Smooth muscle cell (in vitro differentiated cells): ENCODE data around the gene BRI3BP. TPM values are rescaled to one million over a fixed set of nuclear protein-coding genes. Genes with fewer than 3 reads are reported as not detected.
"Not testable (repeated sequence)": the region's sequence is repeated elsewhere in the genome, so short reads cannot be mapped to it uniquely, and the experiment has no call there.

ENCODE experiments used
- DNase-seq: peaks from one replicate; lab custom pipeline; 2025; ENCODE audit not compliant: unreplicated experiment; lab: John Stamatoyannopoulos, UW
- H2AFZ ChIP-seq: fragments of 200-600 bp; sonication (generic); 2 replicates; pipeline ENCODE4 v1.6.0; 2016; ENCODE audit warnings: antibody characterized with exemption, low read depth, mild to moderate bottlenecking
- H3F3A ChIP-seq: fragments of 200-600 bp; sonication (generic); 2 replicates; pipeline ENCODE4 v1.6.0; 2017; ENCODE audit warnings: antibody characterized with exemption, low read depth
- H3K27ac ChIP-seq: fragments of 200-600 bp; sonication (generic); 2 replicates; pipeline ENCODE4 v1.5.1; 2016; ENCODE audit warnings: low read depth, mild to moderate bottlenecking
- H3K27me3 ChIP-seq: fragments of 200-600 bp; sonication (generic); 2 replicates; pipeline ENCODE4 v1.6.1; 2016; ENCODE audit warnings: low read depth, mild to moderate bottlenecking
- H3K36me3 ChIP-seq: fragments of 200-600 bp; sonication (generic); 2 replicates; pipeline ENCODE4 v1.5.1; 2016; ENCODE audit warnings: low read depth
- H3K4me1 ChIP-seq: fragments of 200-600 bp; sonication (generic); 2 replicates; pipeline ENCODE4 v1.5.1; 2016; ENCODE audit warnings: low read depth
- H3K4me2 ChIP-seq: fragments of 200-600 bp; sonication (generic); 2 replicates; pipeline ENCODE4 v1.6.0; 2016; ENCODE audit warnings: mild to moderate bottlenecking
- H3K4me3 ChIP-seq: fragments of 200-600 bp; sonication (generic); 2 replicates; pipeline ENCODE4 v1.5.1; 2016; ENCODE audit warnings: mild to moderate bottlenecking
- H3K79me2 ChIP-seq: fragments of 200-600 bp; sonication (generic); 2 replicates; pipeline ENCODE4 v1.6.0; 2016; ENCODE audit warnings: low read depth, mild to moderate bottlenecking
- H3K9ac ChIP-seq: fragments of 200-600 bp; sonication (generic); 2 replicates; pipeline ENCODE4 v1.6.0; 2016; ENCODE audit warnings: low read depth
- H3K9me3 ChIP-seq: fragments of 200-600 bp; sonication (generic); replicated peaks from 2 replicates; pipeline ENCODE4 v1.5.1; 2016; ENCODE audit warnings: low read depth
- H4K20me1 ChIP-seq: fragments of 200-600 bp; sonication (generic); 2 replicates; pipeline ENCODE4 v1.6.0; 2016; ENCODE audit warnings: low read depth
- CTCF ChIP-seq: fragments of 200-600 bp; sonication (generic); IDR thresholded peaks from 2 replicates; pipeline ENCODE4 v1.5.1; 2017; ENCODE audit warnings: borderline replicate concordance, mild to moderate bottlenecking, antibody characterized with exemption; ENCODE audit not compliant: insufficient read depth, poor library complexity, severe bottlenecking
- WGBS: methylation state at CpG from one replicate; pipeline ENCODE4 v1.1.7; 2016; ENCODE audit warnings: low lambda C conversion rate; 5-methylcytosine and 5-hydroxymethylcytosine counted together
- polyA plus RNA-seq: library from polyadenylated mRNA; unstranded; fragments of >200 nt; fragmentation: Nextera tagmentation; extraction: Ambion mirVana; gene quantifications from 2 replicates; pipeline ENCODE4 v1.2.1, GENCODE V29; 2016
- total RNA-seq: library from RNA; depleted of rRNA; stranded (reverse); fragments of >200 nt; gene quantifications from 2 replicates; pipeline ENCODE4 v1.2.3, GENCODE V29; 2014

Gene BRI3BP
- total and polyA plus RNA-seq, 2 experiments from 2014 or later, result 1.2 to 1.8 TPM

GRCh38 chr12:125070661-125071390 is 77.4 kb downstream of the BRI3BP start:
- peaks cover 12% of the 10 kb centered on the region for H3K79me2 ChIP-seq

GRCh38 chr12:125071456-125071855 is 78.0 kb downstream of the BRI3BP start:
- H3K9ac ChIP-seq, result no peak overlapping the region
- H3K79me2 ChIP-seq, result peaks cover 8% of the 10 kb centered on the region
- H3K4me1 ChIP-seq, result no peaks in the 10 kb centered on the region
- no peak for DNase-seq
- no peak overlapping the region for H3K4me2 ChIP-seq
- no peaks in the 10 kb centered on the region for H3K9me3 ChIP-seq
- H3K36me3 ChIP-seq, result no peaks in the 10 kb centered on the region
- no peaks in the 10 kb centered on the region for H3K27me3 ChIP-seq
- WGBS, result 98% methylated on average over 12 of the region's 12 CpGs
- H3K27ac ChIP-seq, result no peak overlapping the region
- no peaks in the 10 kb centered on the region for H3F3A ChIP-seq
- H3K4me3 ChIP-seq, result no peak overlapping the region
- H4K20me1 ChIP-seq, result peaks cover 60% of the 10 kb centered on the region
- no peak for TF ChIP-seq CTCF
- H2AFZ ChIP-seq, result no peak overlapping the region

More at GRCh38 chr12:125070661-125071390, 77.4 kb downstream of the BRI3BP start:
- no peaks in the 10 kb centered on the region for H3K4me1 ChIP-seq
- TF ChIP-seq CTCF, result no peak
- H4K20me1 ChIP-seq, result peaks cover 62% of the 10 kb centered on the region
- H3K27me3 ChIP-seq, result no peaks in the 10 kb centered on the region
- no peak overlapping the region for H3K4me2 ChIP-seq
- no peaks in the 10 kb centered on the region for H3K9me3 ChIP-seq
- DNase-seq, result no peak
- H3K36me3 ChIP-seq, result no peaks in the 10 kb centered on the region
- H3F3A ChIP-seq, result no peaks in the 10 kb centered on the region
- no peak overlapping the region for H3K4me3 ChIP-seq
- H3K27ac ChIP-seq, result no peak overlapping the region
- H2AFZ ChIP-seq, result no peak overlapping the region
- H3K9ac ChIP-seq, result no peak overlapping the region
- WGBS, result 96% methylated on average over 11 of the region's 11 CpGs

DNA sequence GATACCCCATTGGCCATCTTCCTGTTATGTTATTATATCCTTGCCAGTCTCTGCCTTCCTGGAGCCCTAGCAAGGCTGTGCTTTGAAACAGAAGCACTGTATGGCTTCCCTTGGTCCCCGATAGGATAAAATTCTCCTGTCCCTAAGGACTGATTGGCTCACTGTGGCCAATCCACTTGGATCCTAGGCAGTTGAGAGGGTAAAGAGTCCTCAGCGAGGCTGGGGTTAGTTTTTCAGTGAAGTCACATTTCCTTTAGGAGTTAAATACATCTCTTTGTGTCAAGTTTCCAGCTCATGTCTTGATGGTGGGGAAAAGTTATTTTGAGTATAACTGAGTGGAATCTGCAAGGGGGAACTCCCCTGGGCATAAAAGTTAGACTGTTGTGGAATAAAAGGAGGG is 79.1 kb downstream of the BRI3BP start:
- DNase-seq, result no peak
- no peak for TF ChIP-seq CTCF
- peaks cover 8% of the 10 kb centered on the region for H3K79me2 ChIP-seq
- no peaks in the 10 kb centered on the region for H3F3A ChIP-seq
- H3K36me3 ChIP-seq, result no peaks in the 10 kb centered on the region
- no peak overlapping the region for H3K27ac ChIP-seq
- no peaks in the 10 kb centered on the region for H3K27me3 ChIP-seq
- H3K4me3 ChIP-seq, result no peak overlapping the region
- H3K4me2 ChIP-seq, result no peak overlapping the region
- peaks cover 49% of the 10 kb centered on the region for H4K20me1 ChIP-seq
- no peaks in the 10 kb centered on the region for H3K9me3 ChIP-seq
- no peaks in the 10 kb centered on the region for H3K4me1 ChIP-seq
- no peak overlapping the region for H3K9ac ChIP-seq
- 93% methylated on average over 2 of the region's 2 CpGs for WGBS
- H2AFZ ChIP-seq, result no peak overlapping the region

GRCh38 chr12:125074294-125074693 is 80.8 kb downstream of the BRI3BP start:
- H3K9me3 ChIP-seq, H3K4me2 ChIP-seq, H3K27ac ChIP-seq, H3K4me3 ChIP-seq, H3K4me1 ChIP-seq, H2AFZ ChIP-seq, H3K79me2 ChIP-seq, DNase-seq, H3F3A ChIP-seq, H3K27me3 ChIP-seq, H3K9ac ChIP-seq, H3K36me3 ChIP-seq: not testable (repeated sequence)
- WGBS, result 92% methylated on average over 2 of the region's 2 CpGs
- H4K20me1 ChIP-seq, result peaks cover 31% of the 10 kb centered on the region
